ENCODE data around the gene GLYAT.

DNA sequence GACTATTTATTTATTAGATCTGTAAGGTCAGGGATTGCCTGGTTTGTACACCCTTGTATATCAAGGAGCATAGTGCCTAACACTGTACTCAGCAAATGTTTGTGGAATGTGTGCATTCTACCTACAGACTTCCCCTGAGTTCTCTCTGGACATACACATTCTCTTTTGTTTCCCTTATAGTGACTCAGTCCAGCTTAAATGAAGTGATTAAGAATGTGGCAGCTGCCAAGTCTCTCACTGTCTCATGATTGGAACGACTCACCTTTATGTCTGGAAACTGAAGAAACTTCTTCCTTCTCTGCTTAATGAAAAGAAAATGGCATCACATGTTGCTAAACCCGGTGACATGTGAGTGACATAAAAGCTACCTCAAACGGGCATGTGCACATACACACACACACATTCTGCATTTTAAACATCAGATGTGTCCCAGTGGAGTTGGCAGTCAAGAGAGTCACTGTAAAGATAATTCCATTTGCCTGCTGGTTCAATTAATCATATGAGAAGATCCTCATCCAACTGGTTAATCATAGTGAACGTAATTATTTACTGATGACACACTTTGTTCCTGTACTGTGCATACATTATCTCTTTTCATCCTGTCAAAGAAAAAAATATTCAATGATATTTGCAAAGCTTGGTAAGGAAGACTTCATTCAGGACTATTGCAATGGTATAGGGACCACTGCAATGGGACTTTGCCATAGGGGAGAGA lies 42.8 kb downstream of the GLYAT start:
- TF ChIP-seq, protein P1, sequence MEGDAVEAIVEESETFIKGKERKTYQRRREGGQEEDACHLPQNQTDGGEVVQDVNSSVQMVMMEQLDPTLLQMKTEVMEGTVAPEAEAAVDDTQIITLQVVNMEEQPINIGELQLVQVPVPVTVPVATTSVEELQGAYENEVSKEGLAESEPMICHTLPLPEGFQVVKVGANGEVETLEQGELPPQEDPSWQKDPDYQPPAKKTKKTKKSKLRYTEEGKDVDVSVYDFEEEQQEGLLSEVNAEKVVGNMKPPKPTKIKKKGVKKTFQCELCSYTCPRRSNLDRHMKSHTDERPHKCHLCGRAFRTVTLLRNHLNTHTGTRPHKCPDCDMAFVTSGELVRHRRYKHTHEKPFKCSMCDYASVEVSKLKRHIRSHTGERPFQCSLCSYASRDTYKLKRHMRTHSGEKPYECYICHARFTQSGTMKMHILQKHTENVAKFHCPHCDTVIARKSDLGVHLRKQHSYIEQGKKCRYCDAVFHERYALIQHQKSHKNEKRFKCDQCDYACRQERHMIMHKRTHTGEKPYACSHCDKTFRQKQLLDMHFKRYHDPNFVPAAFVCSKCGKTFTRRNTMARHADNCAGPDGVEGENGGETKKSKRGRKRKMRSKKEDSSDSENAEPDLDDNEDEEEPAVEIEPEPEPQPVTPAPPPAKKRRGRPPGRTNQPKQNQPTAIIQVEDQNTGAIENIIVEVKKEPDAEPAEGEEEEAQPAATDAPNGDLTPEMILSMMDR (IDR thresholded peaks at IDR 0.05; ENCODE audit: low read depth, low read length, poor library complexity, severe bottlenecking) = no peak
- TF ChIP-seq EZH2phosphoT487 (IDR thresholded peaks at IDR 0.05; ENCODE audit: borderline replicate concordance, low read length) = no peak

Measured in DOHH2 (cell line).